Hypothalamus (tissue), 51 donors: Measurements from ENCODE around the gene TMEM132D.

Experiments used
- DNase-seq, 51 donors: peaks; one replicate each; lab custom pipeline; 2025; lab: John Stamatoyannopoulos, UW

The TMEM132D gene

DNA sequence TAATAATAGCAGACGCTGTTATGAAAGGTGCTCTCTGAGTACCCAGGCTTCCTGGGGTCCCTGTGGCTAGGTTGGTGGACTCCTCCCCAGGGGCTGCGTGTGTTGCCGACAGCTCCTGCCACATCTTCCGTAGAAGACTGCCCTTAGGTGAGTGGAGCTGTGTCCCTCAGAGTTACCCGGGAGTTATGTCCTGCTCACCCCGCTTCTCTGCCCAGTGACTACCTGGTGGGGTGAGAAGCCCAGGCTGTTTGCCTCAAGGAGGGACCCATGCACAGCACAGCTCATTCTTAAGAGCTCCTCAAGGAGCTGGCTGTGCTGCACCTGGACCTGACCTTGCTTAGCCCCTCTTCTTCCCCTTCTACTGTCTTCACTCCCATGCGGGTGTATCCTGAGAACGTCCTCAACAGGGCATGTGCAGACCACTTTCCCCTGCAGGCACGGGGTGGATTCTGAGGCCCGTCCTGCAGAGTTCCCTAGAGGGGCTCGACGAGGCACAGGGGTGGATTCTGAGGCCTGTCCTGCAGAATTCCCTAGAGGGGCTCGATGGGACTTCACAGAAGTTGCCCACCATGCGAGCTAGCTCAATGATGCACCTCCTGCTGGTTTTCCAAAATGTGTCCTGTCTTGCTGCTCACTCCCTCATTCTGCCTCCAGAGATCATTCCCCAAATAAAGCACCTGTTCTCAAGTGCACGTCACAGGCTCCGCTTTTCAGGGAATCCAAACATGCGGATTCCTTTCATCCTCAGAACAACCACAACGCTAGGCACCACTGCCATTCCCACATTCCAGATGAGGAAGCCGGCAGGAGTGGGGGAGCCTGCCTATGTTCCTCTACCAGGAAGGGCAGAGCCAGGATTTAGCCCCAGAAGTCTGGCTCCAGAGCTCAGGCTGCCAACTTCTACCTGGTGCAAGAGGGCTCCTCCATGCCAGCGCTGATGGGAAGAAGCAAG lies 818.7 kb downstream of the TMEM132D start:
- DNase-seq = no peak

DNA sequence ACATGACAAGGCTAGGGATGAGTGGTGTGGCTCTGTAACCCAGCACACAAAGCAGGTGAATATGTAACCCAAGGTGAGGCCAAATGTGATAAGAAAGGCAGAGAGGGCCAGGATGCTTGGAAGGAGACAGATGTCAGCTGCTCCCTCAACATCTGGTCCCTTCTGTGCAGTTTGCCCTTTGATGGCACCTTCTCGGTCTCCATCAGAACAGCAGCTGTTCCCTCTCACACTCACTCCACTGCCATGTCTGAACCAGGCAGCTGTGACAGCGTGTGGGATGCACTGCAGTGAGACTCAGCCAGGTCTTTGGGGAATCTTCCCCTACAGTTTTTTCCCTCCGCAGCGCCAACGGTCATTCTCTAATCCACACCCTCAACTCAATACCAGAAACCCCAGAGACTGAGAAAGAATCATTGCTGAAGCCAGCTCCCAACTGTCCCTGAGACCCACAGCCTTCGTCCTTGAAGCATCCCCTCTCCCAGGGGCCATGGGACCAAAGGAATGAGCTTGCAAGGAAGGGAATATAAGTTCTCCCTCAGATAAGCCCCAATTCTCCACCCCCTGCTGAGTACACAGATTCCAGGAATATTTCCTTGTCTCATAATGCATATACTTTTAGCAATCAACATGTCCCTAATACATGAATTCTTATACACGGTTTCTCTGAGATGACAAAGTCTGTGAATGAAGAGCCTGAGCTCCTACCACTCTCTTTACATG lies 820.5 kb downstream of the TMEM132D start:
- DNase-seq = no peak

DNA sequence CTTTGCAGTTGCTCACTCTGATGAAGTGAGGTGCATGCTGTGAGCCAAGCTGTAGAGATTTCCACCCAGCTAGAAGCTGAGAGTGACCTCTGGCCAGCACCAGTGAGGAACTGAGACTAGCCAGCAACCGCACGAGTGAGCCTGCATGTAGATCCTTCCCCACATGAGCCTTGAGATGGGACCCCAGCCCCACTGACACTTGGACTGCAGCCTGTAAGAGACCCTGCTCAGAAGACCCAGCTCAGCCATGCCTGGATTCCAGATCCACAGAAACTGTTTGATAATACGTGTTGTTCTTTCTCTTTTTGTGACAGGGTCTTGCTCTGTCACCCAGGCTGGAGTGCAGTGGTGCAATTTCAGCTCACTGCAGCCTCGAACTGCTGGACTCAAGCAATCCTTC lies 821.4 kb downstream of the TMEM132D start:
- DNase-seq = no peak

DNA sequence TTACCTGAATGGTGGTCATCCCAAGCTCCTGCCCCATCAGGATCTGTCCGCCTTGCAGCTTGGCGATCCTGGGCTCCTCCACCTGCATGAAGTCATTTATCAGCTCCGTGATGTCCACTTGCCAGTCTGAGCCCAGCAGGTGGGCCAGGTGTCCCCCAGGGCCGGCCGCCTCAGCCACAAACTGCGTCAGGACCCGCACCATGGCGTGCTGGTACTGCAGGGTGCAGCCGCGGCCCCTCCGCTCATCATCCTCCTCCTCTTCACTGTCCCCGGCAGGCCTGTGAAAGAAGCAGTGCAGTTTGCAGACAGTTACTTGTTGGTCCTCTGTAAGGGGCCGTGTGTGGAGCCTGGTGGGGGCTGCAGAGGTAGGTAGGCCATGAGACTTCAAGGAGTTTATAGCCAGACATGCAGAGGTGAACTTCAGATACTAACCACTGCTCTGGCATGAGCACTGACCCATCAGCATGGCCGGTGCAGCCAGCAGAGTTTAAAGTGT lies 822.0 kb downstream of the TMEM132D start:
- DNase-seq = no peak

DNA sequence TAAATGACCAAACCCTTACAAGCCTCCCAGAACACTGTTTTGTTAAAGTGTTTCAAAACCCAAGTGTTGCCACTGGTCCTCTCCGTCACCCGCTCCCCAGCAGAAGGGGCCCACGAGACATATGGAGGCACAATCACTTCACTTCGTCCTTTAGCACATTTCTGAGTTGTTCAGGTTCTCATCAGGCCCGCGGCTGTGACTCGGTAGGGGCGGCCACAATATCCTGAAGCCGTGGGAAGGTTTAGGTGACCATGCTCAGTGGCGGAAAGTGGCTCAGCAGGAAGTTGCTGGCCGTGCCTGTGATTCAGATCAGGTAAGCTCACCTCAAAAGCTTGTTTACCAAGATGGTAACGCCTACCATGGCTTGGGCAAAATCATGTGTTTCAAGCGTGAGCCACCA lies 823.0 kb downstream of the TMEM132D start:
- DNase-seq = no peak

DNA sequence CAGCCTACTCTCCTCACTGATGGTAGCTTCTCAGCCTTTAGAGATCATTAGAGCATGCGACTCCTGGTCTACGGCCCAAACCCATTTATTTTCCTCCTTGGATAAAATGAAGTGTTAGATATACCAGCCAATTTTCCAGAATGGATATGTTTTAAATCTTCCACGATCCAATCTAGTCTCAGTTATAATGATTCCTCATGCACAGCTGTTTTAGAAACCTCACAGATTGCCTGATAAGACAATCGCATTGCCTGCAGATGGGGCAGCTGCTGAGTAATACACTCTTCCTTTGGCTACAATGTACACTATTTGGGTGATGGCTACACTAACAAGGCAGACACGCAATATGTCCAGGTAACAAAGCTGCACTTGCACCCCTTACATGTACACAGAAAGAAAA lies 823.4 kb downstream of the TMEM132D start:
- no peak for DNase-seq

DNA sequence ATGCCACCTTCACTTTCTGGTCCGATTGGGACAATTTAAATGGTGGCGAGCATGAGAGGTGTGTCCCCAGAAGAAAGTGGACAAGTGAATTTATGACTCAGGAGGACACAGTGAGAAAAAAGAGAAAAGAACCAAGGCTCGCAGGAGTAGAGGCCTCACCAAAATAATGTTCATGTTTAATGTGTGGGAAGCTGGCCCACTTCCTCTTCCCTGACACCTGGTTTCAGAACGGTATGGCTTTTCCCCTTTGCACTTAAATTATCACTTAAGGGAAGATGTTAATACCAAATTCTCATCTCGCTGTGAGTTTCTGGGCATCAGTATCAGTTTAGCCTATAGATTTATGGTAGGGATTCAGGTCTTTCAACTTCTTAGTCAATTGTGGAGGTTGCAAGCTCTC lies 824.1 kb downstream of the TMEM132D start:
- no peak for DNase-seq

DNA sequence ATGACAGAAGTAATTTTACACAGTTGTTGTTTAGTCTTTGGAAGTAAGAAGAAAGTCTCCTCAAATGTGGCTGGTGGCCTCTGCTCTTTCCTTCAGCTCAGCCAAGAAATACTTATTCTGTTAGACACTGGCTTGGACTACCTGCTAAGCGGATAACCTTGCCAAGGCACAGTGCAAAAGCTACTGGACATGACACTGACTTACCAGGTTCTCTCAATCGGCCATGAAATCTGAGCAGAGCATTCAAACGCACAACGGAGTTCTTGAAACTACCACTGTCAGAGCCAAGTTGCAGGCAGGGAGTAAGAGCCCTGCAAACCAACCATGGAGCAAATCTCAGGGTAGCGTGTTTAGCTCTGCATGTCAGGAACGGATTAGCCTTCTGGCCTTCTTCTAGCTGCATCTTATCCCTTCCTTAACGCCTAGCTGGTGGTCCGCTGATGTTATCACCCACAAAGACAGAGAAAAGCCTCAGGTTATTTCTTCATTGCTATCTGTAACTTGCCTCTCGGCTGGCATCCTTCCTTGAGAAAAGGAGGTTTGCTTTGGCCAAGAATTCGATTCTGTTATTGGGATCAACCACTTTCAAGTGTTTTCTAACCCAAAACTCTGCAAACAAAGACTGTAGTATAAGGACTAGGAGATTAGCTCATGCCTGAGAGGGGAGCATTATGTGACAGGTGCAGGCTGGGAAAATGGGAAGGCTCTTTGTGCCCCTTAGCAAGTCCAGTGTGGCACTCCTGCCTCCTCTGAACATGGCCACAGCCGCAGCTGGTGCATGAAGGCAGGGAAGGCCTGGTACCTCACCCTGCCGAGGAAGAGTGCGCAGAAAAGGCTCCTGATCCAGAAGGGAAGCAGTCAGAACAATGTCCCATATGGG lies 827.1 kb downstream of the TMEM132D start:
- DNase-seq = no peak

DNA sequence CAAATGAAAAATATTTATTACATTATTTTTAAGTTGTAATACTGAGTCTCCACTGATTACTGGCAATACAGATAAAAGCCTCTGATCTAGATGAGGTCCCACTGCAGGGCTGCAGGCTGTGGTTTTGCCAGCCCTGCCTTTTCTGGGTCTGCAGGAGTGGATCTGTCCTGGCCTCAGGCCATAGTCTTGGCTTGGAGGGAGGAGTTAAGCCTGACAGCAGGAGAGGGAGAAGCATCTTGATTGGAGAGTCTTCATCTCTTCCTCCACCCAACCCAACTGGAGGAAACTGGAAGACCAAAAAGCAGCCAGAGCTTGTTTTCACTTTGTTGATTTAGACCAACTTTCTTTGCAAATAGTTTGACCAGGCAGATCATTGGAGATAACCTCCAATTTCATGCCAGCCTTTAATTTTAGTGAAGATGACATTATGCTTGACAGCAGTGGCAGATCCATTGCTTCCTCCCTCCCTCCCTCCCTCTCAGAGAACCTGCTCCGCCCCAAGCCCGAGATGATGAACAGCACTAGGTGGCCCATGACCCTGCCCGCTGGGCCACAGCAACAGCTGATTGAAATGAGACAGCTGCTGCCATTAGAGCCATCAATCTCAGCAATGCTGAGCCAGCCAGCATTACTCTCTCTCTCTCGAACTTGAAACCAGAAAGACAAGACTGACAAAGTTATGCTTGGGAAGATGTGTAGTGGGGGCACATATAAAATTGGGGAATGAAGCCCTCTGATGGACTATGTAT lies 828.2 kb downstream of the TMEM132D start:
- DNase-seq = no peak

DNA sequence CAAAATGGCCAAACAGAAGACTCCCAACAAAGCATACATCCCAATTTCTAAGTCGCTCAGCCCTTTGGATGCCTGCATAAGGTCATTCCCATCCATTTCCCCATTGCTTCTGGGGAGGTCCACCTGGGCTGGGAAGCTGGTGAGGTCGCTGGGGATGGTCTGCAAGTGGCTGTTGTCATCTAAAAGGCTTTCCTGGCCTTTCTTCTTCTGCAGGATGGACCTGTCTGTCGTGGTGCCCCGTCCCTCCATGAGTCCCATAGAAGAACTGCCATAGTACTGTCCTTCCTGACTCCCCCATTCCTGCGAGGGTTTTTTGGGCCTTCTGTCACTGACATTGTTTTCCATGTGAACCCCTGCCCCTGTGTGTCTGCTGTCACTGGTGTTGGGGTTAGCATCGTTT lies 829.4 kb downstream of the TMEM132D start:
- DNase-seq = no peak

DNA sequence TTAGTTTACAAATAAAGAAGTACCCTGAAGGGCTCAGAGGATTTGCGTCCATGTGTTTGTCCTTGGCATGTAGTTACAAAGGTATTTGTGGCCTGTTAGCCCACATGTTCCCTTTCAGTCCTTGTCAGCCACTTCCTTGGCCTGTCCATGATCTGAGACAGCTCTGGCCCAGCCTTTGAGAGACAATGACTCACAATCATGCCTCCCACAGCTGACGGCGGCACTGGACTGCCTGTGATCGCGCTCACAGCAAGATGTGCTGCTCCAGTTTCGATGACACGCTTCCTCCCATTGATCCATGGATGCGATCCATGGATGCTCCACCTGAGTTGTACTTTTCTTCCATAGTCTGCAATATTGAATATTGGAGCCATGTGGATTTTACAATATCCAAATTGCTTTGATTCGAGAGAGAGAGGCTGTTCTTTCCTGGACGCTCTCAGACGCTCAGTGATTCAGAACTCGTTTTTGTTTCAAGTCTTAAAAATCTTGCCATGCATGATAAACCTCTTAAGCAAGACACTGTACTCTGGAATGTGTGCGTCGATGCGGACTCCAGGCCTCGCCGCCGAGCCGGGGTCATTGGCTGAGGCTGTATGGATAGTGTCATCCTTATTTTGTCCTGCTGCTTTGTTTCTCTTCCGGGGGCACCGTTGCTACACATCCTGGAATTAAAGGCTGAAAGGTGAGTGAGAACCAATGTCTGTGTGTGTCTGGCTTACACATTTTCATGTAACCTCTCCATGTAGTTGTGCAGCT lies 830.5 kb downstream of the TMEM132D start:
- no peak for DNase-seq

DNA sequence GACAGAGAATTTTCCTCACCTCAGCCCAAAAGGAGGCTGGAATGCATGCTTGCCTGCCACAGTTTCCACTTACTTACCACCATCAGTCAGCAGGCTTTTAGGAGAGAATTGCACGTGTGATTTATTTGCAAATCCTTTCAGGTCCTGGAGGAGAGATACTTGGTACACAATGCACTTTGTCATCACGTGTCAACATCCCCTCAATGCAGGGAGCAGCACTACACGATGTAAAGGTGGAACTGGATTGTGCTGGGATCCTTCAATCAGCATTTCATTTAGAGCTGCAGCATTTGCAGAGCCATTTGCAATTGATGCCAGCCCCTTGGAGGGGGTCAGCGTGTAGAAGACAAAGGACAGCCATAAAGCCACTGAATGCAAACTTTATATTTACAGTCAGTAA lies 832.5 kb downstream of the TMEM132D start:
- no peak for DNase-seq

DNA sequence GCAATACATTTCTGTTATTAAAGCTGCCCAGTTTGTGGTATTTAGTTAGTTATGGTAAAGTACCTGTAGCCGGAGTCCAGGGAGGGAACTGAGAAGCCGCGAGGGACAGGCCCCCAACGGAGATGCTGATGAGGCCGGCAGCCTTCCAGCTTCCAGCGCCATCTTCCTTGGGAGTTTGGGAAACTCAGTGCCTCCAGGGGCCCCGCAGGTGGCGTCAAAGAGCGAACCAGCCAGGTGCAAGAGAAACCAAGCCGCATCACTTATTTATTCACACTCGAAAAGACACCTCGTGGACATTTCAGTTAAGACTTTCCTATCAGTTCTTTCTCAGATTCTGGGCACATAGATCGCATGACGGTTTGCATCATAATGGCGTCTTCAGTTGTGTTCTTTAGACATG lies 833.9 kb downstream of the TMEM132D start:
- DNase-seq = no peak

DNA sequence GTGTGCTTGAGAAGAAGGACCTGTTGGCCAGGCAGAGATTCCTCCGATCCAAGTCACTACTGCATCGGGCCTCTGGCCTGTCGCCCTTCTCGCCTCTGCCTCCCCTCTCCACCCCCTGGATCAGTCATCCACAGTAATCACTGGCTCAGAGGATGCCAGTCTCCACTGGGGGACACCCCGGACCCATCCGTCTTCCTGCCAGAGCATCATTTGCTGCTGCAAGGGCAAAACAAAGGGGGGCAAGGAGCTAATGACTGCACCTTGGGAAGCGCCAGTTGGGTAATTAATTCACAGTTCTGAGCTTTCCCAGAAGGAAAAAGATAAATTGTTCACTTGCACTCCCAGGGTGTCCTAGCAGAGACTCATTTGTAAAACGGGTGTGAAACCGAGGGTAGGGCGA lies 835.1 kb downstream of the TMEM132D start:
- no peak for DNase-seq

DNA sequence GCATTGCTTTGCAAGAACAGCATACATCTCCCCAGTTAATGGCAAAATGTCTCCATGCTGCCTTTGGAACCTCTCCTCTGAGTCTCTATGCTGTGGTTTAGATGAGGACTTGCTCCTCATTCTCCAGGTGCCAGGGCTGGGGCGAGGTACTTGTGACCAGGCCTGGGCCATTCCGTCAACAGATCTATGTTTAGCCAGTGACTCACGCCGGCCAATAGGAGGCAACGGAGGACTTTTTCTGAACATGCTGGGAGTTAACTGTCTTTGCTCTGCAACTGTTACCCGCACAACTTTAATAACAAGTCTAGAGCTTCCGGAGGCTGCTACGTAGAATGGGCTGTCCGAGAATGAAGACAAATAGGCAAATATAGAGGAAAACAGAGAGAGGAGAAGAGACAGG lies 836.3 kb downstream of the TMEM132D start:
- DNase-seq = no peak

DNA sequence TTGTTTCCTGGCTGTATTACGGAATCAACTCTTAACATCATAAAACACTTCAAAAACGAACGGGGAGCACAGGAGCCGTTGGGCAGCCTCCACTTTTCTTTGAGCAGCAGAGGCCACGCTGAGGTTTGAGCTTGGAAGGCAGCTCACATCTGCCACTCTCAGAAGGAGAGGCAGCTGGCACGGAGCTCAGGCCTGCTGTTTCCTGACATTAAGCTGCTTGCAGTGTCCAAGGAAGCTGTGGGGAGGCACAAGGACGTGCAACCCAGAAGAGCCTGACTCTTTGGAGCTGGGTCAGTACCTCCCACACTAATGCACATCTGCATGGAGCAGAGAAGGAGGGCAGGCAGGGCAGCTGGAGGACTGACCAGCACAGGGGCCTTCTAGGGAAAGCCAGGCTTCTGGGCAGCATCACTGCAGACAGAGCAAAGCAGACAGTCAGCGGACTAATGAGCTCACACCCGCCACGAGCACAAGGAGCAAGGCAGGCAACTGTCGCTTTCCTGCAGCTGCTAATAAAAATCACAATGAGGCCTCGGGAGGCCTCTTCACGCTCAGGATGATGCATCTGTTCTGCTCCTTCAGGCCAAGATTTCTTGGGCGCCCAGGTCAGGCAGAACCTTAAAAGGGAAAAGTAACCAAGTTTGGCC lies 839.5 kb downstream of the TMEM132D start:
- DNase-seq = no peak

DNA sequence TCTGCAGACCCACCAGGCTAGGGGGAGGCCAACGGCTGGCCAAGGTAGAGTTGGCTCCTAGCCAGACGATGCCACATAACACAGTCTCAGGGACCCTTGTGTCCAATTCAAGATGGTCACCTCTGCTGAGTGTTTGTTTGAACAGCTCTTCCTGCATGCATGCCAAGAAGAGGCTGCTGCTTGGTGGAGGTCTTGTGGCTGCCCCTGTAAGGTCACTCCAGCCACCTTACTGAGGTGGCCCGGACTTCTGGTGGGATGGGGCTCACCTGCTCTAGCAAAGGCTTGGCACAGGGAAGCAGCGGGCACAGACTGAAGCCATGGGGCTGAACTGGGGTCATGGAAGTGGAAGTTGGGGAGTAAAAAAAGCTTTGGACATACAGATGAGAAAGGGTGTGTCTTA lies 840.2 kb downstream of the TMEM132D start:
- DNase-seq = no peak

DNA sequence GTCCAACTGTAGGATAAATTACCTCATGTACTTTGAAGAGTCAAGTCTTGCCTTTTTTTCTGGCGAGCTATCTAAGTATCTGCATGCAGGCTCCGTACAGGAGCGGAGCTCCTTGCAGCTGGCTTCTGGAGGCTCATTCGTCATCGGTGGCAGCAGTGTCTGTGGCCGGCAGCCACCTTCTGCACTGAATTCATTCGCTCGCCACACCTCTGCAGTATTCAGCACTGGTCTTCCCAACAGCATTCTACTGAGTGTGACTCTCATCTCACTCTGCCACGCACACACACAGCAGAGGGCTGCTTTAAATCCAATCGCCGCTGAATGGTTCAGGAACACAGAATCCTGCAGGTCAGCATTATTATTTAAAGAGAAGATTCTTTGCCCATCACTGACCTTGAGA lies 850.6 kb downstream of the TMEM132D start:
- no peak for DNase-seq

DNA sequence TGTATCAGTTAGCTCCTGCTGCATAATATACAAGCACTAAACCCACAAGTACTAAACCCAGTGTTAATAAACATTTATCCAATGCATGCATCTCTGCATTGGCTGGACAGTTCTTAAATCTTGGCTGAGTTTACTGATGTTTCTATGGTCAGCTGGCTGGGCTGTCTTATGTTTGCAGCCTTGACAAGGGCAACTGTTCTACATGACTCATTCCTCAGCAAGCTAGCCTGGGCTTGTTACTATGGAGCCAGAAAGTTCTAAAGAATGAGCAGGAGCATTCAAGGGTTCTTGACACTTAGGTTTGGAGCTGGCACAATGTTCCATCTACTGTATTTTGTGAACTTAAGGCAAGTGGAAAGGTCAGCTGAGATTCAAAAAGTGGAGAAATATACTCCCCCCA lies 851.5 kb downstream of the TMEM132D start:
- DNase-seq = no peak
